BLaER1 (cell line): ENCODE measurements around the gene LRRC74A.

ENCODE experiments used
- H3K27ac ChIP-seq: shearing (Covaris generic); formaldehyde crosslinking; 2 replicates; pipeline ENCODE4 v1.8.1; 2022
- H3K27me3 ChIP-seq: shearing (Covaris generic); formaldehyde crosslinking; 2 replicates; pipeline ENCODE4 v1.8.1; 2022
- H3K36me3 ChIP-seq: shearing (Covaris generic); formaldehyde crosslinking; 2 replicates; pipeline ENCODE4 v1.8.1; 2022
- H3K4me1 ChIP-seq: shearing (Covaris generic); formaldehyde crosslinking; 2 replicates; pipeline ENCODE4 v1.8.1; 2022
- H3K4me2 ChIP-seq: shearing (Covaris generic); formaldehyde crosslinking; 2 replicates; pipeline ENCODE4 v1.8.1; 2022
- H3K4me3 ChIP-seq: shearing (Covaris generic); formaldehyde crosslinking; 2 replicates; pipeline ENCODE4 v1.8.1; 2022
- H3K9ac ChIP-seq: shearing (Covaris generic); formaldehyde crosslinking; 2 replicates; pipeline ENCODE4 v1.8.1; 2022
- H3K9me3 ChIP-seq: shearing (Covaris generic); formaldehyde crosslinking; 2 replicates; pipeline ENCODE4 v1.8.1; 2022
- H4K20me1 ChIP-seq: shearing (Covaris generic); formaldehyde crosslinking; 2 replicates; pipeline ENCODE4 v1.8.1; 2022
- Cebpa-rat ChIP-seq: shearing (Covaris generic); IDR thresholded peaks from 2 replicates; pipeline ENCODE4 v1.8.1; 2022

The LRRC74A gene

GRCh38 chr14:76808990-76809389 lies 17.2 kb upstream of the LRRC74A start:
- Histone ChIP-seq H3K4me1 (peaks cover 25% of the 10 kb centered on the region), H3K27me3 (no peaks in the 10 kb centered on the region), H4K20me1 (peaks cover 17% of the 10 kb centered on the region), H3K9me3 (no peaks in the 10 kb centered on the region), H3K9ac (no peak overlapping the region), H3K36me3 (peaks cover 55% of the 10 kb centered on the region), H3K27ac (no peak overlapping the region), H3K4me3 (no peak overlapping the region), H3K4me2 (no peak overlapping the region)
- no peak for TF ChIP-seq Cebpa-rat

- Histone ChIP-seq H3K4me1 (peaks cover 25% of the 10 kb centered on the region), H4K20me1 (peaks cover 17% of the 10 kb centered on the region), H3K9me3 (no peaks in the 10 kb centered on the region), H3K27me3 (no peaks in the 10 kb centered on the region), H3K36me3 (peaks cover 41% of the 10 kb centered on the region), H3K4me3 (no peak overlapping the region), H3K27ac (no peak overlapping the region), H3K9ac (peak overlapping the region; percentile 91; the same call in 1 of the 2 replicates), H3K4me2 (peak overlapping the region; percentile 97)
- no peak for TF ChIP-seq Cebpa-rat
These were observed 15.7 kb upstream of the LRRC74A start for GRCh38 chr14:76810525-76810924.

- Histone ChIP-seq H3K27ac (no peak overlapping the region), H4K20me1 (peaks cover 17% of the 10 kb centered on the region), H3K4me3 (peak overlapping the region; percentile 89), H3K4me2 (peak overlapping the region; percentile 97), H3K36me3 (peaks cover 36% of the 10 kb centered on the region), H3K4me1 (peaks cover 25% of the 10 kb centered on the region), H3K27me3 (no peaks in the 10 kb centered on the region), H3K9me3 (no peaks in the 10 kb centered on the region), H3K9ac (peak overlapping the region; percentile 91; the same call in 1 of the 2 replicates)
- no peak for TF ChIP-seq Cebpa-rat
These were observed 15.2 kb upstream of the LRRC74A start for GRCh38 chr14:76810953-76811400.

- H3K27ac ChIP-seq: no peak overlapping the region
These were observed 14.6 kb upstream of the LRRC74A start for GRCh38 chr14:76811561-76811960.

GRCh38 chr14:76812093-76812421 lies 14.2 kb upstream of the LRRC74A start:
- TF ChIP-seq Cebpa-rat: no peak
- Histone ChIP-seq H3K4me1 (peaks cover 25% of the 10 kb centered on the region), H3K27ac (peak overlapping the region; percentile 86), H3K4me2 (peak overlapping the region; percentile 97), H3K9me3 (no peaks in the 10 kb centered on the region), H4K20me1 (peaks cover 10% of the 10 kb centered on the region), H3K4me3 (peak overlapping the region; percentile 89), H3K9ac (peak overlapping the region; percentile 91), H3K27me3 (no peaks in the 10 kb centered on the region), H3K36me3 (peaks cover 26% of the 10 kb centered on the region)

More at GRCh38 chr14:76811561-76811960, 14.6 kb upstream of the LRRC74A start:
- H3K36me3 ChIP-seq: peaks cover 31% of the 10 kb centered on the region
- peak overlapping the region; percentile 89 for H3K4me3 ChIP-seq
- H4K20me1 ChIP-seq: peaks cover 12% of the 10 kb centered on the region
- H3K27me3 ChIP-seq: no peaks in the 10 kb centered on the region
- no peak for TF ChIP-seq Cebpa-rat
- peaks cover 25% of the 10 kb centered on the region for H3K4me1 ChIP-seq
- no peaks in the 10 kb centered on the region for H3K9me3 ChIP-seq
- H3K4me2 ChIP-seq: peak overlapping the region; percentile 97
- H3K9ac ChIP-seq: peak overlapping the region; percentile 91

GRCh38 chr14:76812422-76813383 lies 13.5 kb upstream of the LRRC74A start, which contains the start of gene ANGEL1:
Gene ANGEL1 (minus strand): TSS chr14:76812882. CDS start chr14:76812827, 55 bp downstream.
- Histone ChIP-seq H3K4me3 (peak within 1 kb of the TSS; percentile 89), H3K27ac (peak within 1 kb of the TSS; percentile 86), H3K4me1 (peaks cover 25% of the 10 kb centered on the region), H3K9me3 (no peaks in the 10 kb centered on the region), H3K4me2 (peak within 1 kb of the TSS; percentile 97), H3K27me3 (no peaks in the 10 kb centered on the region), H4K20me1 (peaks cover 10% of the 10 kb centered on the region), H3K36me3 (peaks cover 19% of the 10 kb centered on the region), H3K9ac (peak within 1 kb of the TSS; percentile 91)
- TF ChIP-seq Cebpa-rat: no peak

- Histone ChIP-seq H3K4me3 (no peak overlapping the region), H3K27me3 (no peaks in the 10 kb centered on the region), H3K4me1 (peaks cover 25% of the 10 kb centered on the region), H3K9me3 (no peaks in the 10 kb centered on the region), H3K36me3 (no peaks in the 10 kb centered on the region), H3K4me2 (no peak overlapping the region), H4K20me1 (no peaks in the 10 kb centered on the region; the same call in 1 of the 2 replicates), H3K27ac (no peak overlapping the region), H3K9ac (no peak overlapping the region)
- TF ChIP-seq Cebpa-rat: no peak
These were observed 11.2 kb upstream of the LRRC74A start for GRCh38 chr14:76814726-76815645.

GRCh38 chr14:76820700-76821099 lies 5.5 kb upstream of the LRRC74A start:
- Histone ChIP-seq H3K4me3 (no peak overlapping the region), H3K9ac (no peak overlapping the region), H3K27ac (no peak overlapping the region), H4K20me1 (no peaks in the 10 kb centered on the region), H3K4me1 (no peaks in the 10 kb centered on the region), H3K9me3 (peaks cover 4% of the 10 kb centered on the region; the same call in 1 of the 2 replicates), H3K4me2 (no peak overlapping the region), H3K27me3 (no peaks in the 10 kb centered on the region), H3K36me3 (no peaks in the 10 kb centered on the region)
- TF ChIP-seq Cebpa-rat: no peak

GRCh38 chr14:76827696-76828296 lies 1.6 kb downstream of the LRRC74A start:
- H3K9ac ChIP-seq: no peak overlapping the region
- H3K27me3 ChIP-seq: no peaks in the 10 kb centered on the region
- no peak overlapping the region for H3K4me3 ChIP-seq

More at GRCh38 chr14:76827696-76828296, 1.6 kb downstream of the LRRC74A start:
- Histone ChIP-seq H4K20me1 (no peaks in the 10 kb centered on the region), H3K36me3 (no peaks in the 10 kb centered on the region), H3K9me3 (no peaks in the 10 kb centered on the region), H3K4me1 (no peaks in the 10 kb centered on the region), H3K27ac (no peak overlapping the region), H3K4me2 (no peak overlapping the region)
- TF ChIP-seq Cebpa-rat: no peak
